ENCODE results near the gene CAPN15.

DNA sequence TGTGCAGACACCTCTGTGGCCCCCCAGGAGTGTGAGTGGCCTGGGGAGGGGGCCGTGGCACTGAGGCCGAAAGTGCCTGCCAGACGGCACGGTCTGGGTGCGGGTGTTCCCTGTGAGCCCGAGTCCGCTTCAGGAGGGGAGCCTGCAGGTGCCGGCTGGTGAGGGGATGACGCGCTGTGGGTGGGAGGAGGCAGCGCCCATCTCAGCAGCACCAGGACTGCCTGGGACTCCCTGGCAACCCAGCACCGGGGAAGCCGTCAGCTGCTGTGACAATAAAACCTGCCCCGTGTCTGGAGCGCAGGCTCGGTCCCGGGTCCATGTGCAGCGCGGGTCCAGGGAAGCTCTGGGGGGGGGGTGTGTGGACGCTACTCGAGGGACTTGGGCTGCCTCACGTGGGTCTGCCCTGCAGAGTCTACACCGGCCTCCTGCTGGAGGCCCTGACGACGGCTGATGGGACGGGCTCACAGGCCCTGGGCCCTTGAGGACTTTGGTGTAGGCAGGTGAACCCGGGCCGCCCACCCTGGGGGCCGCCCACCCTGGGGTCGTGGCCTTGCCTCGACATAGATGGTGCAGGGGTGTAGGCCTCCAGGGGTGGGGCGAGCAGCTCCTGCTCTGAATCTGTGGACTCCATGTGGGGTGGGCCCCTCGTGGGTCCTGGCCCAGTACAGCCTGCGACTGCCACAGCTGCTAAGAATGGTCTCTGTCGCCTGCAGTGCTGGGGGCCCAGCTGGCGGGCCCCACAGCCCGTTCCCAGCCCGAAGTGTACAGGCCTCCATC is 56.5 kb downstream of the CAPN15 start:
- TF ChIP-seq, protein P1, sequence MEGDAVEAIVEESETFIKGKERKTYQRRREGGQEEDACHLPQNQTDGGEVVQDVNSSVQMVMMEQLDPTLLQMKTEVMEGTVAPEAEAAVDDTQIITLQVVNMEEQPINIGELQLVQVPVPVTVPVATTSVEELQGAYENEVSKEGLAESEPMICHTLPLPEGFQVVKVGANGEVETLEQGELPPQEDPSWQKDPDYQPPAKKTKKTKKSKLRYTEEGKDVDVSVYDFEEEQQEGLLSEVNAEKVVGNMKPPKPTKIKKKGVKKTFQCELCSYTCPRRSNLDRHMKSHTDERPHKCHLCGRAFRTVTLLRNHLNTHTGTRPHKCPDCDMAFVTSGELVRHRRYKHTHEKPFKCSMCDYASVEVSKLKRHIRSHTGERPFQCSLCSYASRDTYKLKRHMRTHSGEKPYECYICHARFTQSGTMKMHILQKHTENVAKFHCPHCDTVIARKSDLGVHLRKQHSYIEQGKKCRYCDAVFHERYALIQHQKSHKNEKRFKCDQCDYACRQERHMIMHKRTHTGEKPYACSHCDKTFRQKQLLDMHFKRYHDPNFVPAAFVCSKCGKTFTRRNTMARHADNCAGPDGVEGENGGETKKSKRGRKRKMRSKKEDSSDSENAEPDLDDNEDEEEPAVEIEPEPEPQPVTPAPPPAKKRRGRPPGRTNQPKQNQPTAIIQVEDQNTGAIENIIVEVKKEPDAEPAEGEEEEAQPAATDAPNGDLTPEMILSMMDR (IDR thresholded peaks at IDR 0.05) = no peak
- TF ChIP-seq POLR2A (IDR thresholded peaks at IDR 0.05) (no peak), POLR2AphosphoS5 (IDR thresholded peaks at IDR 0.05) (no peak)

Data from gastroesophageal sphincter (tissue), 3 donors.